ENCODE results near the gene TMX1.

Gene TMX1

DNA sequence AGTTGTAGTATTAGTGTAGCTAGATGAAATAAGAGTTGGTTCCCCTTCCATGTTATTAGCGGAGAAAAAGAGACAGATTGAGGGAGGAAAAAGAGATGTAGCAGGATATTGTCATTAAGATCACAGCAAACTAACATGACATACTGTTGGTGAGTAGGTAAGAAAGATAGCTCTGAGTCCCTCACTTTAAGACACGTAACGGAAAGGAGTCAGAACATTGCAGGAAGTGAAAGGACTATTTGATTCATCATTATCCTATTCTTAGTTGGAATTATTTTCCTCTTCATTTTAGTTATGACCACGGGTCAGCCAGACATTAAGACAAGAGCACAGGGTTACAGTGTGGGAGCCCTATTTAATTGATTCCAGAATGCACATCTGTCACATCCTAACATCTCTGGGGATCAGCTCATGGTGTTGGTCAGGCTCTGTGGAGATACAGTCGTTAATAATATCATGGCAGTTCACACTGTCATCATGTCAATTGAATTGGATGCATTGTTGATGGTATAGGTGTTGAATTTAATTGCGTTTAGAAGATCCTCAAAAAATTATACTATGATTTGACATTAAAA lies 55.0 kb downstream of the TMX1 start:
- DNase-seq: no peak

DNA sequence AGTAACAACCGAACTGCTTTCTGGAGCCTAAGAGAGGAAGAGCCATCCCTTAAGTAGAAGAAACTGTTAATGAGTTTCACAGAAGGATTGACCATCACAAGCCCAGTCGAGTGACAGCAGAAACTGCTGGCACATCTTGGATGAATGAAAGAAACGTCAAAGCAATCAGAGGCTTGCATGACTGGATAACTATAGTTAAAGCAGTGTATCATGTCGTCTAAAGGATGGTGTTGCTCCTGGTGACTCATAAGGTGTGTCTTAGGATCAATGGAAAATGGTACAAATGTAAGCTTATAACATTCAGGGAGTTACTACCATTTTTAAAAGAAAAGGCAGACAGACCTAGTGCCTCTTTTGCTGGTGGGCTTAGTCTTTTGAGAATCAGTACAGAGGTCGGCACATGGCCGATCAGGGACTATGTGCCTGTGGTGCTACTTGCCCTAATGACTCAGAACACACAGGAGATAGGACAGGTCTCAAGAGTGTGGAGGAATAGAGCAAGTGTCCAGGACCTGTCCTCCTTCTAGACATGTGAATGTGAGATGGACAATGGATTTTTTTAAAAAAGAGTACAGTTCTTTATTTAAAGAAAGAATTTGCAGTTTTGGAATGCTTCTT lies 55.7 kb downstream of the TMX1 start:
- no peak for DNase-seq

DNA sequence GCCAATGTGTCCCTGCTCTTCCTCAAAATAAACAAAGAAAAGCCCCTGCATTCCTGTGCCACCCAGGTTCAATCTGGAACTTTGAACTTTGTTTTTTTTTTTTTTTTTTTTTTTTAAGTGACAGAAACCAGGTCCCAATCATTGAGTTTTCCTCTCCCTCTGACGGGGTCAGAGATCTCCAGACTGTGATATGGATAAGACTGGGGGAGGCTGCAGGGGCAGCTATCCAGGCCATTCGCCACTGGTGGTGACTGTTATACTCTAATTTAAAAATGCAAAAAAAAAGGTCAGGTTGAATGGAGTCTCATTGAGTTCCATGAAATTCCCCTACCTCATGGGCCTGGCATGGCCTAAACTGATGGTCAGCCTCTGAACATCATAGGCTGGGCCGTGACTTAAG lies 57.0 kb downstream of the TMX1 start:
- DNase-seq: no peak

DNA sequence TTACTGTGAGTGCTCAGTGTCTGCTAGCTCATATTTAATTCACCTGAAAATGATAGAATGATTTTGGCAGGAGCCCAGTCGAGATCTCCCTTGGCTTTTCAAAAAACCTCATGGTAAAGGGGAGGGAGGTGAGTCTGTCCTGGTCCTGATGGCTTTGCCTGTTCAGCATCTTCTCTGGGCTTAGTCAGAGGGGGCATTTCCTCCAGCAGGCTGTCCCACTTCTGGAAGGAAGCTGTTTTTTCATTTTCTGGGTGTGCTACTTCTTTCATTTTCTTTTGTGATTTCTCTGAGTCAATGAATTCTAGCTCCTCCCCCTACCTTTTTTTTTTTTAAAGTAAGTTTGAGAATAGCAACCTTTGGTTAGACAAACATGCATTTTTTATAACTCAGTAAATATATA lies 58.8 kb downstream of the TMX1 start:
- DNase-seq: no peak

DNA sequence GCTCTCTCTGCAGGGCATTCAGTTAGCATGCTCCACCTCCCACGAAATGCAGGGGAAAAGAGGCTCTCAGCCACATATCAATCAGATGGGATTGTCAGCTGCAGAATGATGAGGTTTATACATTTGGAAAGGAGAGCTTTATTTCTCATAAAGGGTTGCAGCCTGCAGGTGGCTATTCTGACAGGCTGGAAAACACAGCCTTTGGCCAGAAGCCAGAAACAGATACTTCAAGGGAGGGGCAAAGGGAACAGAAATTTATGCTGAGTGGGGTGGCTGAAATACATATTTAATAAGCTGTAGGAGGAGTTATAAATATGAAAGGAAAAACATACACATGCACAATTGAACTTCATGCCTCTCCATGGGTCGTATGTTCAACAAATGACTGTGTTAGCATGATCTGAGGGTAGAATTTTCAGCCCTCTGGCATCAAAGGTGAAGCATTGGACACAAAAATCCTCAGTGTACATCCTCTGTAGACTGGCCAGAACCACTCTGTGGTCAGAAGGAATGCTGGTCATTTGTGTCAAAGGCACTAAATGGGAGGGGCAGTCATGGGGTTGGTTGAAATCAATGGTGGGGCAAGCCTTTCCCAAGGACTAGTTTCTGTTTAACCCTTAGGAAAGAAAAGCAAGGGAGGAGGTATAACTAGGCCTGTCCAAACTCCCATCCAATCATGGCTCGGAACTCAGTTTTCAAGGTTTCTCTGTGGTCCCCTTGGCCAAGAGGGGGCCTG lies 62.4 kb downstream of the TMX1 start:
- DNase-seq: peak; percentile 73

DNA sequence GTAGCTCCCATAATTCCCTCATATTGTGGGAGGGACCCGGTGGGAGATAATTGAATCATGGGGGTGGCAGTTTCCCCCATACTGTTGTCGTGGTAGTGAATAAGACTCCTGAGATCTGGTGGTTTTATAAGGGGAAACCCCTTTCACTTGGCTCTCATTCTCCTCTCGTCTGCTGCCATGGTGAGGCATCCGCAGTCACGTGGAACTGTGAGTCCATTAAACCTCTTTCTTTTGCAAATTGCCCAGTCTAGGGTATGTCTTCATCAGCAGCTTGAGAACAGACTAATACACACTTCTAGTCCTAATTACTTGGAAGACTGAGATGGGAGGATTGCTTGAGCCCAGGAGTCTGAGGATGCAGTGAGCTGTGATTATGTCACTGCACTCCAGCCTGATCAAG lies 64.4 kb downstream of the TMX1 start:
- DNase-seq: no peak

DNA sequence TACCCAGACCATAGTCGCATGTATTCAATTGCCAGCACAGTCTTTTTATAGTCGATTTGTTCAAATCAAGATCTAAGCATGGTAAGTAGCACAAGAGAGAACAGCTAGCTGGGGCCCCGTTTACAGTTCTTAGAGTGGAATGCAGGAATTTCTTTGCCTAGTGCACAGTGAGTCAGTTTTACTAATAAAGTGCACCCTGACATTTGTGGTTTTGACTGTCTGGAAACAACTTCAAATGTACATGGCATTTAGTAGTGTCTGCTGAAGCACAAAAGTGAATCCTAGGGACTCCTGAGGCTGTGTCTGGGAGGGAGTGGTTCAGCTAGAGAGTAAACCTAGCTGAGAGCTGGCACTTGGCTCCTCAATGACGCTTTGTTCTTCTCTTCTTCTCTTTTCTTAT lies 64.9 kb downstream of the TMX1 start:
- no peak for DNase-seq

DNA sequence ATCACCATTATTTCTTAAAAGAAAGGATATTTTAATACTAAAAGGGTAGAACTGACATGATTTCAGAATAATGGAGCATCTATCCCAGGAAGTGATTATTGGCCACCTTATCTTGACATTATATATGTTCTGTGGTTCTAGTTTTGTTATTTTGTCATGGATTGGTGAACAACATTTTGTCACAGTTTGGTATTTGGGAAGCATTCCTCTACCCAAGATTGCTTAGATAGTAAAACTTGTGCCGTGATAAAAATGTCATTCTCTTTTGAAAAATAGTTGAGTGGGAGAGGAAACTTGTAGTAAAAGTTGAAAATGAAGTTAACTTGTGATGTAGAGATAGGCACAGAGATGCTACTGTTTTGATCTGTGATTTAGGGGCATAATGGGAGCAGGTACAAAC lies 65.7 kb downstream of the TMX1 start:
- no peak for DNase-seq
